Upper lobe of left lung (tissue), 6 donors: ENCODE data around the gene CHAD. TPM values are rescaled to one million over a fixed set of nuclear protein-coding genes. Genes with fewer than 3 reads are reported as not detected.
A peak's percentile ranks its signal among the peaks of the same experiment; 100 is the strongest.

Experiments
- ATAC-seq, 2 donors: fragments of 200-7000 bp; cut with Tn5 transposase; one replicate each; pipeline ENCODE4 v1.9.1; 2022; ENCODE audit warnings: mild to moderate bottlenecking in 2 of 2, moderate library complexity in 2 of 2; ENCODE audit not compliant: low FRiP score in 2 of 2
- DNase-seq, 2 donors: peaks; one replicate each; pipeline ENCODE4 v3.0.0-alpha.2; 2019 to 2020
- H3K27ac ChIP-seq, 4 donors: fragments of 200-600 bp; sonication (generic); one replicate each; pipeline ENCODE4 v1.5.1; 2016 to 2019
- H3K27me3 ChIP-seq, 4 donors: fragments of 200-600 bp; sonication (generic); one replicate each; pipeline ENCODE4 v1.5.1; 2017 to 2019
- H3K36me3 ChIP-seq, 4 donors: fragments of 200-600 bp; sonication (generic); one replicate each; pipeline ENCODE4 v1.5.1; 2016 to 2019
- H3K4me1 ChIP-seq, 4 donors: fragments of 200-600 bp; sonication (generic); one replicate each; pipeline ENCODE4 v1.5.1; 2018 to 2019
- H3K4me3 ChIP-seq, 4 donors: fragments of 200-600 bp; sonication (generic); one replicate each; pipeline ENCODE4 v1.5.1; 2017 to 2019; ENCODE audit warnings: mild to moderate bottlenecking in 2 of 4, moderate library complexity in 1 of 4
- H3K9me3 ChIP-seq, 4 donors: fragments of 200-600 bp; sonication (generic); one replicate each; pipeline ENCODE4 v1.5.1; 2018 to 2019
- CTCF ChIP-seq, 6 experiments: fragments of 450-650 bp in 4 of 6; fragments of 200-600 bp in 2 of 6; sonication (generic) in 2 of 6; IDR thresholded peaks; one replicate each; pipeline ENCODE4 v1.5.1; 2016 to 2019; ENCODE audit warnings: antibody characterized with exemption in 6 of 6
- EP300 ChIP-seq, 4 donors: sonication (generic); formaldehyde crosslinking; IDR thresholded peaks; one replicate each; pipeline ENCODE4 v1.5.1; 2017; ENCODE audit warnings: antibody characterized with exemption in 4 of 4, control low read depth in 2 of 4
- POLR2A ChIP-seq, 4 donors: fragments of 450-650 bp; IDR thresholded peaks; one replicate each; pipeline ENCODE4 v1.5.1; 2016 to 2017; ENCODE audit warnings: antibody characterized with exemption in 4 of 4, mild to moderate bottlenecking in 2 of 4
- POLR2AphosphoS5 ChIP-seq, 2 donors: sonication (generic); formaldehyde crosslinking; IDR thresholded peaks; one replicate each; pipeline ENCODE4 v1.5.1; 2017; ENCODE audit warnings: antibody characterized with exemption in 2 of 2
- WGBS, 2 donors: methylation state at CpG; one replicate each; pipeline ENCODE4 v1.1.5; 2017 to 2018; 5-methylcytosine and 5-hydroxymethylcytosine counted together
- total RNA-seq, 6 donors: library from RNA; depleted of rRNA in 4 of 6; stranded (reverse); fragments of >200 nt in 4 of 6; gene quantifications; one replicate each; pipeline versions ENCODE4 v1.1.0 to v1.2.1, GENCODE V29; 2016 to 2021
- donor health status: DM: no; HTN: no; CAD: no; lungs with moderate emphysema.
- donor health status: DM: no; HTN: yes; CAD: no; lungs with severe emphysema.

The CHAD gene
- total RNA-seq, 6 donors from 2014 or later = 0.13 to 0.30 (median 0.21) TPM; not detected in 2

GRCh38 chr17:50501054-50501453 lies 32.4 kb upstream of the CHAD start:
- TF ChIP-seq CTCF (IDR thresholded peaks at IDR 0.05) = peak in 2 of 6 experiments; percentile 17 to 27
- no peak for TF ChIP-seq POLR2AphosphoS5 (IDR thresholded peaks at IDR 0.05)
- TF ChIP-seq EP300 (IDR thresholded peaks at IDR 0.05) = no peak
- no peak for TF ChIP-seq POLR2A (IDR thresholded peaks at IDR 0.05)
- no peaks in the 10 kb centered on the region for H3K27me3 ChIP-seq
- H3K27ac ChIP-seq = no peak overlapping the region
- DNase-seq (no peak), ATAC-seq (no peak)
- H3K4me1 ChIP-seq = no peaks in the 10 kb centered on the region
- no peak overlapping the region for H3K4me3 ChIP-seq
- H3K9me3 ChIP-seq = no peaks in the 10 kb centered on the region
- no peaks in the 10 kb centered on the region for H3K36me3 ChIP-seq
- WGBS, 2 donors = 39 to 47% methylated on average over 5 of the region's 5 CpGs

- Histone ChIP-seq H3K4me1 (no peaks in the 10 kb centered on the region), H3K4me3 (no peak overlapping the region), H3K36me3 (no peaks in the 10 kb centered on the region), H3K27me3 (no peaks in the 10 kb centered on the region), H3K27ac (no peak overlapping the region), H3K9me3 (no peaks in the 10 kb centered on the region)
- DNase-seq (no peak), ATAC-seq (no peak)
- WGBS, 2 donors = 97 to 99% methylated on average over 2 of the region's 2 CpGs
- TF ChIP-seq EP300 (IDR thresholded peaks at IDR 0.05) = no peak
- no peak for TF ChIP-seq CTCF (IDR thresholded peaks at IDR 0.05)
- TF ChIP-seq POLR2A (IDR thresholded peaks at IDR 0.05) = no peak
- no peak for TF ChIP-seq POLR2AphosphoS5 (IDR thresholded peaks at IDR 0.05)
Observed at GRCh38 chr17:50499721-50500120, 31.0 kb upstream of the CHAD start.

- Histone ChIP-seq H3K9me3 (no peaks in the 10 kb centered on the region), H3K27ac (no peak overlapping the region), H3K36me3 (no peaks in the 10 kb centered on the region), H3K4me3 (no peak overlapping the region), H3K27me3 (no peaks in the 10 kb centered on the region), H3K4me1 (no peaks in the 10 kb centered on the region)
- ATAC-seq = no peak
- DNase-seq = no peak
- TF ChIP-seq EP300 (IDR thresholded peaks at IDR 0.05) = no peak
- no peak for TF ChIP-seq CTCF (IDR thresholded peaks at IDR 0.05)
- no peak for TF ChIP-seq POLR2A (IDR thresholded peaks at IDR 0.05)
- TF ChIP-seq POLR2AphosphoS5 (IDR thresholded peaks at IDR 0.05) = no peak
Observed at GRCh38 chr17:50499270-50499669, 30.6 kb upstream of the CHAD start.

- DNase-seq (peak in 1 of 2 donors; percentile 57), ATAC-seq (peak in 1 of 2 donors; percentile 51)
- Histone ChIP-seq H3K27ac (no peak overlapping the region), H3K36me3 (no peaks in the 10 kb centered on the region), H3K4me3 (no peak overlapping the region), H3K9me3 (no peaks in the 10 kb centered on the region), H3K27me3 (no peaks in the 10 kb centered on the region), H3K4me1 (no peaks in the 10 kb centered on the region)
- TF ChIP-seq EP300 (IDR thresholded peaks at IDR 0.05) (no peak), POLR2A (IDR thresholded peaks at IDR 0.05) (no peak), CTCF (IDR thresholded peaks at IDR 0.05) (no peak), POLR2AphosphoS5 (IDR thresholded peaks at IDR 0.05) (no peak)
- WGBS, 2 donors = 64 to 67% methylated on average over 5 to 7 of the region's 7 CpGs
Observed at GRCh38 chr17:50498021-50498874, 29.6 kb upstream of the CHAD start.

GRCh38 chr17:50495918-50496317 lies 27.2 kb upstream of the CHAD start:
- Histone ChIP-seq H3K27ac (no peak overlapping the region), H3K4me3 (no peak overlapping the region), H3K9me3 (no peaks in the 10 kb centered on the region), H3K36me3 (no peaks in the 10 kb centered on the region), H3K4me1 (no peaks in the 10 kb centered on the region), H3K27me3 (no peaks in the 10 kb centered on the region)
- ATAC-seq (no peak), DNase-seq (no peak)
- TF ChIP-seq EP300 (IDR thresholded peaks at IDR 0.05) = no peak
- TF ChIP-seq CTCF (IDR thresholded peaks at IDR 0.05) = no peak
- TF ChIP-seq POLR2A (IDR thresholded peaks at IDR 0.05) = no peak
- no peak for TF ChIP-seq POLR2AphosphoS5 (IDR thresholded peaks at IDR 0.05)
- 97 to 98% methylated on average over 8 of the region's 8 CpGs for WGBS, 2 donors
